ENCODE data around the gene CCT8.

CCT8 gene

GRCh38 chr21:29073222-29074006, at the start of gene CCT8:
TSS of gene CCT8 (minus strand) at chr21:29073648. CDS start at chr21:29073590, 58 bp downstream.
- DNase-seq (ENCODE audit: low read depth in 2 of 2), result peak; percentile 98 to 99

GRCh38 chr21:29121759-29122158, 48.3 kb upstream of the CCT8 start:
- no peak for DNase-seq (ENCODE audit: low read depth in 2 of 2)

GRCh38 chr21:29117372-29117955, 44.0 kb upstream of the CCT8 start:
- DNase-seq (ENCODE audit: low read depth in 2 of 2), result no peak

GRCh38 chr21:29115899-29116298, 42.5 kb upstream of the CCT8 start:
- DNase-seq (ENCODE audit: low read depth in 2 of 2), result no peak

GRCh38 chr21:29114765-29115500, 41.5 kb upstream of the CCT8 start:
- no peak for DNase-seq (ENCODE audit: low read depth in 2 of 2)

GRCh38 chr21:29105218-29105617, 31.8 kb upstream of the CCT8 start:
- DNase-seq (ENCODE audit: low read depth in 2 of 2), result no peak

- DNase-seq (ENCODE audit: low read depth in 2 of 2), result no peak
Measured at GRCh38 chr21:29104239-29104708, 30.8 kb upstream of the CCT8 start.

- no peak for DNase-seq (ENCODE audit: low read depth in 2 of 2)
Measured at GRCh38 chr21:29102791-29103257, 29.4 kb upstream of the CCT8 start.

- no peak for DNase-seq (ENCODE audit: low read depth in 2 of 2)
Measured at GRCh38 chr21:29098156-29098555, 24.7 kb upstream of the CCT8 start.

- DNase-seq (ENCODE audit: low read depth in 2 of 2), result no peak
Measured at GRCh38 chr21:29096218-29097015, 23.0 kb upstream of the CCT8 start.

- no peak for DNase-seq (ENCODE audit: low read depth in 2 of 2)
Measured at GRCh38 chr21:29092102-29092959, 18.9 kb upstream of the CCT8 start.

- no peak for DNase-seq (ENCODE audit: low read depth in 2 of 2)
Measured at GRCh38 chr21:29091033-29091432, 17.6 kb upstream of the CCT8 start.

- DNase-seq (ENCODE audit: low read depth in 2 of 2), result no peak
Measured at GRCh38 chr21:29085106-29085752, 11.8 kb upstream of the CCT8 start.

GRCh38 chr21:29084372-29084771, 10.9 kb upstream of the CCT8 start:
- DNase-seq (ENCODE audit: low read depth in 2 of 2), result no peak

GRCh38 chr21:29083306-29083705, 9.9 kb upstream of the CCT8 start:
- no peak for DNase-seq (ENCODE audit: low read depth in 2 of 2)

- DNase-seq (ENCODE audit: low read depth in 2 of 2), result no peak
Measured at GRCh38 chr21:29082046-29082815, 8.8 kb upstream of the CCT8 start.

GRCh38 chr21:29080454-29080941, 7.0 kb upstream of the CCT8 start:
- DNase-seq (ENCODE audit: low read depth in 2 of 2), result no peak

GRCh38 chr21:29078869-29079767, 5.7 kb upstream of the CCT8 start:
- peak; percentile 45 to 59 for DNase-seq (ENCODE audit: low read depth in 2 of 2)
